ENCODE results near the gene SLC7A8.

DNA sequence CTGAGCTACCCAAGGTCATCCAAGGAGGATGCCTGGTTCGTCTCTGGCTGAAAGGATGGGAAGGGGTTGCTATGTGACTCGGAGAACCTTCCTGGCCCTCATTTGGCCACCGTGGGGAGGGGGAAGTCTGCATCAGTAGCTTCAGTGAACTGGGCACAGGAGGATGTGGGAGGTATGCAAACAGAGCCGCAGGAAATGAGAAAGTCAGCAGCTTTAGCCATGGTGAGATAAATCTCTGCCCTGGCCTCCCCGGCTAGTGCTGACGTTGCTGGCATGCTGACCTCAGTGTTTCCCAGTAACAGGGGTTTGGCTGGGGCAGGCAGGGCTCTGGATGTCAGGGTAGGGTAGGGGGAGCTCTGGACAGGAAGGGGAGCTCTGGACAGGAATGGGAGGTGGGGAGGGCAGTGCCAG, 62.1 kb downstream of the SLC7A8 start:
- TF ChIP-seq ZNF384 (IDR thresholded peaks at IDR 0.05) (no peak), FOXA1 (IDR thresholded peaks at IDR 0.05) (no peak), TARDBP (IDR thresholded peaks at IDR 0.05) (no peak), HDGF (IDR thresholded peaks at IDR 0.05; ENCODE audit: borderline replicate concordance) (no peak), ELF4 (IDR thresholded peaks at IDR 0.05) (no peak), FOXM1 (IDR thresholded peaks at IDR 0.05; ENCODE audit: borderline replicate concordance) (no peak), SP1 (IDR thresholded peaks at IDR 0.05) (no peak), BHLHE40 (IDR thresholded peaks at IDR 0.05; ENCODE audit: borderline replicate concordance) (no peak), L3MBTL2 (conservative IDR thresholded peaks at IDR 0.05) (no peak), CTBP1 (IDR thresholded peaks at IDR 0.05; ENCODE audit: borderline replicate concordance) (no peak), SUZ12 (IDR thresholded peaks at IDR 0.05) (no peak), FOXK2 (IDR thresholded peaks at IDR 0.05) (no peak)
- TF ChIP-seq, protein P1, sequence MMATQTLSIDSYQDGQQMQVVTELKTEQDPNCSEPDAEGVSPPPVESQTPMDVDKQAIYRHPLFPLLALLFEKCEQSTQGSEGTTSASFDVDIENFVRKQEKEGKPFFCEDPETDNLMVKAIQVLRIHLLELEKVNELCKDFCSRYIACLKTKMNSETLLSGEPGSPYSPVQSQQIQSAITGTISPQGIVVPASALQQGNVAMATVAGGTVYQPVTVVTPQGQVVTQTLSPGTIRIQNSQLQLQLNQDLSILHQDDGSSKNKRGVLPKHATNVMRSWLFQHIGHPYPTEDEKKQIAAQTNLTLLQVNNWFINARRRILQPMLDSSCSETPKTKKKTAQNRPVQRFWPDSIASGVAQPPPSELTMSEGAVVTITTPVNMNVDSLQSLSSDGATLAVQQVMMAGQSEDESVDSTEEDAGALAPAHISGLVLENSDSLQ (IDR thresholded peaks at IDR 0.05) = no peak

All from HEK293T (cell line).